ENCODE results near the gene RUNX1.

RUNX1 gene

DNA sequence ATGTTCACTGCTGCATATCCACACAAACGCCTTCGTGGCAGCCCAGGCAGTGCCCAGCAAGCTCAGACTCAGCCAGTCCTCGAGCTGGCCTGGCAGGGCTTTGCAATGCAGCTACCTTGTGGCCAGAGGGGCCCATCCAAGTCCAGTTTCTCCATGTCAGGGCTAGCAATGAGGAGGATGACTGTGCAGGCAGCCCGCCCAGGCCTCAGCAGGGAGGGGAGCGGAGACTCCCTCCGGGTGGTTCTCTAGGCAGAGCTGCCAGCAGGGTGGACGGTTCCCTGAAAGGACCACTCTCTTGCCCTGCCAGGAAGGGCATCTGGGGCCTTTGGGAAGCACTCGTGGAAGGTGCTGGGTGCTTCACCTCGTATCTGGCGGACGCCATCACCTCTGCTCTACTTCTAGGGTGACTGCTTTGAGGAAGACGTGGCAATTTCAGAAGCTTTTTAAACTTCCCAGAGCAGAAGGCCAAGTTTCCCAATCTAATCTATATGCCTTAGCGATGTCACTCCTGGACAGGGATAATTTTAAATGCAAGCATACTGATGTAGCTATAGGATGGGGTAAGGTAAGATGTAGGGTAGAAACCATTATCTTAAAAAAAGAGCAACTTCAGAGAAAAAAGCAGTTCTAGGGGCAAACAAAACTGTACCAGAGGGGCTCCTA is 56.2 kb downstream of the RUNX1 start:
- peak; percentile 24 for DNase-seq (ENCODE audit: insufficient read length, low spot score)
- no peak for FAIRE-seq
- no peak for TF ChIP-seq POLR2A (IDR thresholded peaks at IDR 0.05; ENCODE audit: low read depth, low read length)

- FAIRE-seq, result no peak
- DNase-seq (ENCODE audit: insufficient read length, low spot score), result no peak
Measured at GRCh38 chr21:34992180-34992579, 56.9 kb downstream of the RUNX1 start.

DNA sequence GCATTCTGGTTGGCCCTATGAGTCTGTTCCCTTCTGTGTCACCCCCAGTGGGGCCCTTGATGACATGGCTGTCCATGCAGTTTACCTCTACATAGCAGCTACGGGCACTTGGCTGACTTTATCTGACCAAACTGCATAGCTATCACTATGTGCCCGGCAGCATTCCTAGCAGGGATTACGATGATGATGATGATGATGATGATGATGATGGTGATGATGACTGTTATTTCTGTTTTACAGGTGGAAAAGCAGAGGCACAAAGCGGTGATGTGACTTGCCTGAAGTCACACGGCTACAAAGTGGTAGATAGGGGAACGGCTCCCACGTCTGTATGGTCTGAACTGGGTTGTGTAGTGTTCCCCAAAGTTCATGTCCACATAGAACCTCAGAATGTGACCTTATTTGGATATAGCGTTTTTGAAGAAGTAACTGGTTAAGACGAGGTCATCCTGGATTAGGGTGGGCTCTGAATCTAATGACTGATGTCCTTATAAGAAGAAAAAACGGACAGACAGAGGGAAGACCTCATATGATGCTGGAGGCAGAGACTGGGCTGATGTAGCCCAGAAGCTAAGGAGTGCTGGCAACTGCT is 57.6 kb downstream of the RUNX1 start:
- DNase-seq (ENCODE audit: insufficient read length, low spot score) (no peak), FAIRE-seq (no peak)
- TF ChIP-seq POLR2A (IDR thresholded peaks at IDR 0.05; ENCODE audit: low read depth, low read length), result no peak

More at GRCh38 chr21:34992180-34992579, 56.9 kb downstream of the RUNX1 start:
- TF ChIP-seq POLR2A (IDR thresholded peaks at IDR 0.05; ENCODE audit: low read depth, low read length), result no peak

DNA sequence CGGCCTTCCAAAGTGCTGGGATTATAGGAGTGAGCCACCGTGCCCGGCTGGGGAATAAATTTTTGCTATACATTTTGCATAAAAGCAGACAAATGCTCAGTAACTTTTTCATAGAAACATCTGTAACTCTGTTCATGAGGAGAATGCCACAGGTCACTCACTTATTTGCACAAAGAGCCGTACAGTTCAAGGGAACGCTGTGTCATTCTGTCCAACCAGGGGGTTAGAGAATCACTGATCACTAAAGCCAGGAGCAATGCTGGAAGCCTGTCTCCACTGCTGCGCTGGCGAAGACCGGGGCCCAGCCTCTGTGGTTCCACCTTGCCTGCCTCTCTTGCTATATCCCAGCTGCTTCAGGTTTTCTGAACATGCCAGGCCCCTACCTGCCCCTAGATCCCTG is 58.3 kb downstream of the RUNX1 start:
- no peak for TF ChIP-seq POLR2A (IDR thresholded peaks at IDR 0.05; ENCODE audit: low read depth, low read length)
- FAIRE-seq (no peak), DNase-seq (ENCODE audit: insufficient read length, low spot score) (no peak)

- FAIRE-seq, result no peak
- no peak for DNase-seq (ENCODE audit: insufficient read length, low spot score)
- TF ChIP-seq POLR2A (IDR thresholded peaks at IDR 0.05; ENCODE audit: low read depth, low read length), result no peak
Measured at GRCh38 chr21:34989337-34990151, 59.6 kb downstream of the RUNX1 start.

DNA sequence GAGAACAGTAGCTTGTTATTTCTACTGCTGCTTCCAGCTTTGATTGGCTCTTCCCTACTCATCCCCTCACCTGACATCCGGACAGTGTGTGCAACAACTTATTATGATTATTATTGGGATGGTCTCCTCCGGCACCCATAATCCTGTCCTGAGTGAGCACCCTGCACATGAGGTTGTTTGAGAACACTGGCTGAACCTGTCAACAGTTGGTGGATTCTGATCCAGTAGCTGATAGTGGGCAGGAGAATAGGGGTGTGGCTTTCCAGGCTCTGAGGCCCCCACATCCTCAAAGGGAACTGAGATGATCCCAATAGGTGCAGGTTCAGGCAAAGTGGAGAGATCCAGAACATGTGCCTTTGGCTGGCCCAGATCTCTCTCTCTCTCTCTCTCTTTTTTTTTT is 60.5 kb downstream of the RUNX1 start:
- FAIRE-seq (no peak), DNase-seq (ENCODE audit: insufficient read length, low spot score) (no peak)
- TF ChIP-seq POLR2A (IDR thresholded peaks at IDR 0.05; ENCODE audit: low read depth, low read length), result no peak

GRCh38 chr21:34988139-34988538 is 61.0 kb downstream of the RUNX1 start:
- DNase-seq (ENCODE audit: insufficient read length, low spot score), result no peak
- FAIRE-seq, result no peak
- TF ChIP-seq POLR2A (IDR thresholded peaks at IDR 0.05; ENCODE audit: low read depth, low read length), result no peak

DNA sequence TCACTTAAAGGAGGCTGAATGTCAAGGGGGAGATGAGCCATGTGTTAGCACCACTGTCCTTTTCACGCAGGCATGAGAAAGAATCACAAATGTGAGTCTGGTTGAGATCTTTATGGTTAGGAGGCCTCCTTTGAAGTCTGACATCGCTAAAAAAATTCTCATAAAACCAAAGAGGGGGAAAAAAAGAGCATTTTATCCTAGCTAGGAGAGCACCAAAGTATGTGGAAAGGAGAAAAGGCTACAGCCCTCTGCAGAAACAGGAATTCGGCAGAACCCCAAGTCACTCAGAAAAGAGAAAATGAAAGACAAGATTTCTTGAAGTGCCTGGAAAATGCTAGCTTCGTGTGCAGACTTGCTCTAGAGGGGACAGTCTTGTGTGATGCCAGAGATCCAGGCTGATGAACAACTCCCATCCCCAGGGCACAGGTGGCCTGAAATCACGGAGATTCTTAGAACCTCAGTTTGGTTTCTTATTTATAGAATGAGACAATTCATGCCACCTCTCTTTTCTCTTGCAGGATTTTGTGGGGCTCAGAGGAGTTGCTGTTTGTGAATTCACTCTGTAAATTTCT is 61.5 kb downstream of the RUNX1 start:
- DNase-seq (ENCODE audit: insufficient read length, low spot score) (no peak), FAIRE-seq (no peak)
- no peak for TF ChIP-seq POLR2A (IDR thresholded peaks at IDR 0.05; ENCODE audit: low read depth, low read length)

GRCh38 chr21:34986561-34987500 is 62.3 kb downstream of the RUNX1 start:
- peak; percentile 33; the same call in 1 of the 2 replicates for TF ChIP-seq POLR2A (IDR thresholded peaks at IDR 0.05; ENCODE audit: low read depth, low read length)
- DNase-seq (ENCODE audit: insufficient read length, low spot score) (peak; percentile 68), FAIRE-seq (peak; percentile 64)

DNA sequence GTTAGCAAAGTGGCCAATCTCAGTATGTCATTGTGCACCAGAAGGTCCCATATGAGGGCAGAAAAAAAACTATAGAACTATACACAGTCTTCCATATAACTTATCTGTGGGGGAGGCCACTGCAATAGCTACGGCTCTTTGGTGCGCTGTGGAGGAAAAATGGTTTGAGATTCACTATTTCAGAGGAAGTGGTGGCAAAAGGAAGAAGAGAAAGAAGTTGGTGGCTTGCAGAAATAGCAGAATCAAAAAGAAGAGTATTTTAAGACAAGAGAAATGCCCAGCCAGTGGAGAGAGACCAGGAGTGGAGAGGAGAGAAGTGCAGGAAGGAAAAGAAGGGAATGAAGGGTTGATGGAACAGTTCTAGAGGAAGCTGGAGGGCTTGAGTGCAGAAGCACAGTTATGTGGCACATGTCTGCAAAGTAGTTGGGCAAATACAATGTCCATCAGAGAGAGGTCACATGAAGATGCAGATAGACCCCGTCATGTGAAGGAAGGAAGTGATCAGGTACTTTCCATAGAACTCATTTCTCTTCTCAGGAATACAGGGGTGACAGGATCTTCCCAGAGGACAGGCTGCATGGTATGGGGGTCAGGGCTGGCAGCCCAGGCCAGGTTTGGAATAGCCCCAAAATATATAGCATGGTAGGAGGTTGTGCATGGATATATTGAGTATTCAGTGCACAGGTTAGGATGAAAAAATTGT is 64.6 kb downstream of the RUNX1 start:
- DNase-seq (ENCODE audit: insufficient read length, low spot score) (no peak), FAIRE-seq (no peak)
- no peak for TF ChIP-seq POLR2A (IDR thresholded peaks at IDR 0.05; ENCODE audit: low read depth, low read length)

DNA sequence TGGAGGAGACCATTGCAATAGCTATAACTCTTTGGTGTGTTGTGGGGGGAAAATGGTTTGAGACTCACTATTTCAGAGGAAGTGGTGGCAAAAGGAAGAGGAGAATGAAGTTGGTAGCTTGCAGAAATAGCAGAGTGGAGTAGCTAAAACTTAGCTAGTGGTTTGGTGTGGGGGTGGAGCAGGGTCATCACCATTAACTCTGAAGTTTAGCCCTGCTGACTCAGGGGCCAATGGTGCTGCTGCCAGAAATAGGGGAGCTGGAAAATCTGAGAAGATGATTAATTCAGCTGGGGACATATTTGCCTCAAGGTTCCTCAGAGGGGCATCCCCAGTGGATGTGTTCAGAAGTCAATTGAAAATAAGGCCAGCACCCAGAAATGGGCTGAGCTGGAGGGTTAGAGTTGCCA is 65.4 kb downstream of the RUNX1 start:
- TF ChIP-seq POLR2A (IDR thresholded peaks at IDR 0.05; ENCODE audit: low read depth, low read length), result no peak
- no peak for FAIRE-seq
- DNase-seq (ENCODE audit: insufficient read length, low spot score), result peak; percentile 25

GRCh38 chr21:34981791-34982190 is 67.3 kb downstream of the RUNX1 start:
- DNase-seq (ENCODE audit: insufficient read length, low spot score) (no peak), FAIRE-seq (no peak)
- no peak for TF ChIP-seq POLR2A (IDR thresholded peaks at IDR 0.05; ENCODE audit: low read depth, low read length)
